Gastroesophageal sphincter (tissue), 3 donors: ENCODE measurements around the gene RNF7.

Experiments
- EP300 ChIP-seq: sonication (generic); formaldehyde crosslinking; IDR thresholded peaks from one replicate; pipeline ENCODE4 v1.6.1; 2017; ENCODE audit warnings: antibody characterized with exemption, mild to moderate bottlenecking
- POLR2AphosphoS5 ChIP-seq: sonication (generic); formaldehyde crosslinking; IDR thresholded peaks from one replicate; pipeline ENCODE4 v1.6.1; 2017; ENCODE audit warnings: antibody characterized with exemption
- TF ChIP-seq, protein P1 (sequence below), 4 experiments: fragments of 200-600 bp in 2 of 4; fragments of 450-650 bp in 2 of 4; sonication (generic) in 1 of 4; IDR thresholded peaks; one replicate each; pipeline ENCODE4 v1.5.1; 2017 to 2019; ENCODE audit warnings: antibody characterized with exemption in 4 of 4, mild to moderate bottlenecking in 2 of 4, moderate library complexity in 2 of 4

- TF ChIP-seq EP300 (no peak), POLR2AphosphoS5 (no peak)
- TF ChIP-seq, protein P1, sequence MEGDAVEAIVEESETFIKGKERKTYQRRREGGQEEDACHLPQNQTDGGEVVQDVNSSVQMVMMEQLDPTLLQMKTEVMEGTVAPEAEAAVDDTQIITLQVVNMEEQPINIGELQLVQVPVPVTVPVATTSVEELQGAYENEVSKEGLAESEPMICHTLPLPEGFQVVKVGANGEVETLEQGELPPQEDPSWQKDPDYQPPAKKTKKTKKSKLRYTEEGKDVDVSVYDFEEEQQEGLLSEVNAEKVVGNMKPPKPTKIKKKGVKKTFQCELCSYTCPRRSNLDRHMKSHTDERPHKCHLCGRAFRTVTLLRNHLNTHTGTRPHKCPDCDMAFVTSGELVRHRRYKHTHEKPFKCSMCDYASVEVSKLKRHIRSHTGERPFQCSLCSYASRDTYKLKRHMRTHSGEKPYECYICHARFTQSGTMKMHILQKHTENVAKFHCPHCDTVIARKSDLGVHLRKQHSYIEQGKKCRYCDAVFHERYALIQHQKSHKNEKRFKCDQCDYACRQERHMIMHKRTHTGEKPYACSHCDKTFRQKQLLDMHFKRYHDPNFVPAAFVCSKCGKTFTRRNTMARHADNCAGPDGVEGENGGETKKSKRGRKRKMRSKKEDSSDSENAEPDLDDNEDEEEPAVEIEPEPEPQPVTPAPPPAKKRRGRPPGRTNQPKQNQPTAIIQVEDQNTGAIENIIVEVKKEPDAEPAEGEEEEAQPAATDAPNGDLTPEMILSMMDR (IDR thresholded peaks at IDR 0.05): no peak
Observed at GRCh38 chr3:141699324-141699723, 38.8 kb upstream of the RNF7 start.
